ENCODE results near the gene ISG20.
A peak's percentile ranks its signal among the peaks of the same experiment; 100 is the strongest.

The ISG20 gene

GRCh38 chr15:88621789-88622604 lies 16.8 kb upstream of the ISG20 start:
- DNase-seq (ENCODE audit: extremely low read depth, insufficient read length) = no peak
- H3K36me3 ChIP-seq (ENCODE audit: control insufficient read depth, insufficient read depth, low read length) = peaks cover 13% of the 10 kb centered on the region
- H3K4me3 ChIP-seq (replicated peaks; ENCODE audit: low read depth, low read length) = peak overlapping the region; percentile 70
- no peak for TF ChIP-seq CTCF (IDR thresholded peaks at IDR 0.05; ENCODE audit: insufficient read depth, low read length, poor library complexity, severe bottlenecking)
- H3K27me3 ChIP-seq (replicated peaks; ENCODE audit: control insufficient read depth, insufficient read depth, low read length) = no peaks in the 10 kb centered on the region

GRCh38 chr15:88622605-88622975 lies 16.2 kb upstream of the ISG20 start:
- no peak for DNase-seq (ENCODE audit: extremely low read depth, insufficient read length)
- no peaks in the 10 kb centered on the region for H3K27me3 ChIP-seq (replicated peaks; ENCODE audit: control insufficient read depth, insufficient read depth, low read length)
- no peak for TF ChIP-seq CTCF (IDR thresholded peaks at IDR 0.05; ENCODE audit: insufficient read depth, low read length, poor library complexity, severe bottlenecking)
- H3K36me3 ChIP-seq (ENCODE audit: control insufficient read depth, insufficient read depth, low read length) = peaks cover 18% of the 10 kb centered on the region
- peak overlapping the region; percentile 70 for H3K4me3 ChIP-seq (replicated peaks; ENCODE audit: low read depth, low read length)

GRCh38 chr15:88623061-88623460 lies 15.8 kb upstream of the ISG20 start:
- peak overlapping the region; percentile 70 for H3K4me3 ChIP-seq (replicated peaks; ENCODE audit: low read depth, low read length)
- TF ChIP-seq CTCF (IDR thresholded peaks at IDR 0.05; ENCODE audit: insufficient read depth, low read length, poor library complexity, severe bottlenecking) = no peak
- peaks cover 21% of the 10 kb centered on the region for H3K36me3 ChIP-seq (ENCODE audit: control insufficient read depth, insufficient read depth, low read length)
- DNase-seq (ENCODE audit: extremely low read depth, insufficient read length) = no peak
- no peaks in the 10 kb centered on the region for H3K27me3 ChIP-seq (replicated peaks; ENCODE audit: control insufficient read depth, insufficient read depth, low read length)

- peak overlapping the region; percentile 70 for H3K4me3 ChIP-seq (replicated peaks; ENCODE audit: low read depth, low read length)
- peaks cover 26% of the 10 kb centered on the region for H3K36me3 ChIP-seq (ENCODE audit: control insufficient read depth, insufficient read depth, low read length)
- H3K27me3 ChIP-seq (replicated peaks; ENCODE audit: control insufficient read depth, insufficient read depth, low read length) = no peaks in the 10 kb centered on the region
- DNase-seq (ENCODE audit: extremely low read depth, insufficient read length) = no peak
- no peak for TF ChIP-seq CTCF (IDR thresholded peaks at IDR 0.05; ENCODE audit: insufficient read depth, low read length, poor library complexity, severe bottlenecking)
Measured at GRCh38 chr15:88623632-88624031, 15.2 kb upstream of the ISG20 start.

GRCh38 chr15:88624156-88624970 lies 14.5 kb upstream of the ISG20 start:
- no peak for DNase-seq (ENCODE audit: extremely low read depth, insufficient read length)
- Histone ChIP-seq H3K4me3 (replicated peaks; ENCODE audit: low read depth, low read length) (peak overlapping the region; percentile 70), H3K36me3 (ENCODE audit: control insufficient read depth, insufficient read depth, low read length) (peaks cover 34% of the 10 kb centered on the region), H3K27me3 (replicated peaks; ENCODE audit: control insufficient read depth, insufficient read depth, low read length) (no peaks in the 10 kb centered on the region)
- TF ChIP-seq CTCF (IDR thresholded peaks at IDR 0.05; ENCODE audit: insufficient read depth, low read length, poor library complexity, severe bottlenecking) = peak; percentile 48

Measured in GM06990 (cell line).